Kidney (tissue), 14 donors: ENCODE results near the gene CEMIP. TPM values are rescaled to one million over a fixed set of nuclear protein-coding genes. Genes with fewer than 3 reads are reported as not detected.
A peak's percentile ranks its signal among the peaks of the same experiment; 100 is the strongest.

Source experiments
- DNase-seq, 5 donors: peaks; one replicate each; pipeline ENCODE4 v3.0.0-alpha.2; 2013 to 2020
- FAIRE-seq: peaks from 2 replicates; lab custom pipeline; 2012; peaks lifted over from hg19 to GRCh38; lab: Jason Lieb, UNC
- H3K27ac ChIP-seq, 2 donors: one replicate each; pipeline ENCODE4 v1.7.0; 2013; ENCODE audit warnings: low read depth in 2 of 2, low read length in 2 of 2, inconsistent platforms in 1 of 2
- H3K27me3 ChIP-seq: one replicate; pipeline ENCODE4 v1.7.1; 2013; ENCODE audit warnings: low read length, inconsistent platforms; ENCODE audit not compliant: control insufficient read depth, insufficient read depth
- H3K36me3 ChIP-seq, 3 donors: one replicate each; pipeline versions ENCODE4 v1.7.0 to v1.7.1; 2013; ENCODE audit warnings: low read length in 3 of 3, control low read depth in 1 of 3, inconsistent platforms in 1 of 3; ENCODE audit not compliant: insufficient read depth in 3 of 3, control insufficient read depth in 2 of 3
- H3K4me1 ChIP-seq, 3 donors: one replicate each; pipeline versions ENCODE4 v1.7.0 to v1.7.1; 2013; ENCODE audit warnings: low read length in 3 of 3, inconsistent platforms in 1 of 3, low read depth in 1 of 3; ENCODE audit not compliant: control insufficient read depth in 2 of 3, insufficient read depth in 2 of 3
- H3K4me3 ChIP-seq, 3 donors: one replicate each; pipeline versions ENCODE4 v1.7.0 to v1.8.1; 2013; ENCODE audit warnings: low read length in 3 of 3, control low read depth in 1 of 3, inconsistent platforms in 1 of 3
- H3K9ac ChIP-seq, 3 donors: one replicate each; pipeline versions ENCODE4 v1.7.0 to v1.7.1; 2013; ENCODE audit warnings: low read length in 3 of 3, control low read depth in 1 of 3, inconsistent platforms in 1 of 3
- H3K9me3 ChIP-seq, 3 donors: one replicate each; pipeline versions ENCODE4 v1.7.0 to v1.7.1; 2013; ENCODE audit warnings: low read length in 3 of 3, control low read depth in 1 of 3, inconsistent platforms in 1 of 3; ENCODE audit not compliant: control insufficient read depth in 2 of 3, insufficient read depth in 1 of 3
- intact Hi-C: fragments of 100-400 bp; cut with DNase I; formaldehyde crosslinking; loops from one replicate; pipeline ENCODE4 v1.11.1; 2022
- polyA plus RNA-seq: library from polyadenylated mRNA; stranded (reverse); fragments of 350-450 nt; fragmentation: Illumina TruSeq; extraction: RNeasy Lipid Tissue Mini Kit (QIAGEN cat#74804); gene quantifications from one replicate; pipeline ENCODE4 v1.2.3, GENCODE V29; 2014; ENCODE audit warnings: low read depth, low replicate concordance; ENCODE audit not compliant: insufficient read depth
- total RNA-seq: library from RNA; stranded (reverse); fragmentation: NEBNext Ultra II Directional; extraction: Animal tissue kit (Norgen Biotek cat#: 25700); gene quantifications from one replicate; pipeline ENCODE4 v1.2.1, GENCODE V29; 2021
- TF ChIP-seq, protein P1 (sequence below): IDR thresholded peaks from 3 replicates; pipeline ENCODE4 v1.5.1; 2012; ENCODE audit warnings: mild to moderate bottlenecking, moderate library complexity, borderline replicate concordance; ENCODE audit not compliant: insufficient read depth; ENCODE audit errors: extremely low read depth
- donor health status: control.
- donor health status: control.
- donor health status: control.
- donor health status: control.
- donor health status: control.
- donor health status: DM: yes; HTN: yes; CAD: no.
- donor health status: Normal renal cell carcinoma (clear cell type).

Gene CEMIP
- total and polyA plus RNA-seq, 2 donors from 2014 or later: 0.11 to 0.57 TPM

- Histone ChIP-seq H3K9me3 (no peaks in the 10 kb centered on the region), H3K36me3 (no peaks in the 10 kb centered on the region), H3K9ac (no peak overlapping the region), H3K4me3 (no peak overlapping the region), H3K4me1 (peaks cover 0 to 3% (median 3%) of the 10 kb centered on the region in 3 donors), H3K27me3 (no peaks in the 10 kb centered on the region), H3K27ac (no peak overlapping the region)
- DNase-seq (peak in 4 of 5 donors; percentile 57 to 91 (median 74)), FAIRE-seq (no peak)
- TF ChIP-seq, protein P1, sequence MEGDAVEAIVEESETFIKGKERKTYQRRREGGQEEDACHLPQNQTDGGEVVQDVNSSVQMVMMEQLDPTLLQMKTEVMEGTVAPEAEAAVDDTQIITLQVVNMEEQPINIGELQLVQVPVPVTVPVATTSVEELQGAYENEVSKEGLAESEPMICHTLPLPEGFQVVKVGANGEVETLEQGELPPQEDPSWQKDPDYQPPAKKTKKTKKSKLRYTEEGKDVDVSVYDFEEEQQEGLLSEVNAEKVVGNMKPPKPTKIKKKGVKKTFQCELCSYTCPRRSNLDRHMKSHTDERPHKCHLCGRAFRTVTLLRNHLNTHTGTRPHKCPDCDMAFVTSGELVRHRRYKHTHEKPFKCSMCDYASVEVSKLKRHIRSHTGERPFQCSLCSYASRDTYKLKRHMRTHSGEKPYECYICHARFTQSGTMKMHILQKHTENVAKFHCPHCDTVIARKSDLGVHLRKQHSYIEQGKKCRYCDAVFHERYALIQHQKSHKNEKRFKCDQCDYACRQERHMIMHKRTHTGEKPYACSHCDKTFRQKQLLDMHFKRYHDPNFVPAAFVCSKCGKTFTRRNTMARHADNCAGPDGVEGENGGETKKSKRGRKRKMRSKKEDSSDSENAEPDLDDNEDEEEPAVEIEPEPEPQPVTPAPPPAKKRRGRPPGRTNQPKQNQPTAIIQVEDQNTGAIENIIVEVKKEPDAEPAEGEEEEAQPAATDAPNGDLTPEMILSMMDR: no peak
- intact Hi-C loops: no loop called here
Observed at GRCh38 chr15:80736560-80736959, 42.6 kb upstream of the CEMIP start.

- Histone ChIP-seq H3K9me3 (no peaks in the 10 kb centered on the region), H3K27ac (no peak overlapping the region), H3K27me3 (no peaks in the 10 kb centered on the region), H3K4me1 (peaks cover 0 to 3% (median 3%) of the 10 kb centered on the region in 3 donors), H3K4me3 (no peak overlapping the region), H3K36me3 (no peaks in the 10 kb centered on the region), H3K9ac (no peak overlapping the region)
- TF ChIP-seq, protein P1: no peak
- DNase-seq (no peak), FAIRE-seq (no peak)
- intact Hi-C loops: no loop called here
Observed at GRCh38 chr15:80739919-80740318, 39.3 kb upstream of the CEMIP start.

- TF ChIP-seq, protein P1: no peak
- FAIRE-seq: no peak
- Histone ChIP-seq H3K27ac (no peak overlapping the region), H3K9me3 (no peaks in the 10 kb centered on the region), H3K4me3 (no peak overlapping the region), H3K27me3 (no peaks in the 10 kb centered on the region), H3K9ac (no peak overlapping the region), H3K36me3 (no peaks in the 10 kb centered on the region), H3K4me1 (no peaks in the 10 kb centered on the region)
- no peak for DNase-seq
- intact Hi-C loops: no loop called here
Observed at GRCh38 chr15:80742081-80742480, 37.1 kb upstream of the CEMIP start.
